IPS-18a (cell line): ENCODE results near the gene CSF3.
A peak's percentile ranks its signal among the peaks of the same experiment; 100 is the strongest.

Source experiments
- H3K27ac ChIP-seq: one replicate; pipeline ENCODE4 v1.5.1; 2013; ENCODE audit warnings: low read length
- H3K27me3 ChIP-seq: one replicate; pipeline ENCODE4 v1.6.1; 2013; ENCODE audit warnings: mild to moderate bottlenecking, low read length; ENCODE audit not compliant: control insufficient read depth, insufficient read depth
- H3K36me3 ChIP-seq: one replicate; pipeline ENCODE4 v1.6.1; 2013; ENCODE audit warnings: low read depth, low read length; ENCODE audit not compliant: control insufficient read depth
- H3K4me1 ChIP-seq: one replicate; pipeline ENCODE4 v1.6.1; 2013; ENCODE audit warnings: low read depth, low read length; ENCODE audit not compliant: control insufficient read depth
- H3K4me3 ChIP-seq: one replicate; pipeline ENCODE4 v1.5.1; 2013; ENCODE audit warnings: low read length
- H3K9ac ChIP-seq: one replicate; pipeline ENCODE4 v1.6.1; 2013; ENCODE audit warnings: mild to moderate bottlenecking, low read length, moderate library complexity
- H3K9me3 ChIP-seq: one replicate; pipeline ENCODE4 v1.6.1; 2013; ENCODE audit warnings: low read depth, low read length; ENCODE audit not compliant: control insufficient read depth

The CSF3 gene

GRCh38 chr17:40018211-40019121 lies 3.2 kb downstream of the CSF3 start:
- no peaks in the 10 kb centered on the region for H3K27me3 ChIP-seq
- peaks cover 21% of the 10 kb centered on the region for H3K4me1 ChIP-seq
- H3K4me3 ChIP-seq = peak overlapping the region; percentile 8
- peak overlapping the region; percentile 59 for H3K27ac ChIP-seq
- peaks cover 24% of the 10 kb centered on the region for H3K36me3 ChIP-seq
- H3K9me3 ChIP-seq = no peaks in the 10 kb centered on the region
- H3K9ac ChIP-seq = peak overlapping the region; percentile 9

- Histone ChIP-seq H3K9me3 (no peaks in the 10 kb centered on the region), H3K4me3 (peak overlapping the region; percentile 8), H3K4me1 (peaks cover 21% of the 10 kb centered on the region), H3K27me3 (no peaks in the 10 kb centered on the region), H3K36me3 (peaks cover 24% of the 10 kb centered on the region), H3K27ac (no peak overlapping the region), H3K9ac (no peak overlapping the region)
Measured at GRCh38 chr17:40019140-40019991, 4.1 kb downstream of the CSF3 start.

GRCh38 chr17:40020146-40020545 lies 4.9 kb downstream of the CSF3 start:
- H3K4me3 ChIP-seq = no peak overlapping the region
- no peaks in the 10 kb centered on the region for H3K27me3 ChIP-seq
- peaks cover 28% of the 10 kb centered on the region for H3K36me3 ChIP-seq
- no peaks in the 10 kb centered on the region for H3K9me3 ChIP-seq
- no peak overlapping the region for H3K27ac ChIP-seq
- H3K9ac ChIP-seq = no peak overlapping the region
- H3K4me1 ChIP-seq = peaks cover 21% of the 10 kb centered on the region

- H3K9me3 ChIP-seq = no peaks in the 10 kb centered on the region
- no peak overlapping the region for H3K4me3 ChIP-seq
- peaks cover 42% of the 10 kb centered on the region for H3K36me3 ChIP-seq
Measured at GRCh38 chr17:40021451-40021971, 6.3 kb downstream of the CSF3 start.

GRCh38 chr17:40022497-40022896 lies 7.3 kb downstream of the CSF3 start:
- H3K36me3 ChIP-seq = peaks cover 44% of the 10 kb centered on the region
- H3K27ac ChIP-seq = no peak overlapping the region
- peaks cover 21% of the 10 kb centered on the region for H3K4me1 ChIP-seq
- H3K4me3 ChIP-seq = no peak overlapping the region
- H3K9me3 ChIP-seq = no peaks in the 10 kb centered on the region
- H3K9ac ChIP-seq = no peak overlapping the region
- H3K27me3 ChIP-seq = no peaks in the 10 kb centered on the region

More at GRCh38 chr17:40021451-40021971, 6.3 kb downstream of the CSF3 start:
- H3K27me3 ChIP-seq = no peaks in the 10 kb centered on the region
- no peak overlapping the region for H3K9ac ChIP-seq
- no peak overlapping the region for H3K27ac ChIP-seq
- peaks cover 21% of the 10 kb centered on the region for H3K4me1 ChIP-seq

GRCh38 chr17:40022961-40023541 lies 7.8 kb downstream of the CSF3 start:
- no peak overlapping the region for H3K9ac ChIP-seq
- H3K27me3 ChIP-seq = no peaks in the 10 kb centered on the region
- no peak overlapping the region for H3K27ac ChIP-seq
- peaks cover 17% of the 10 kb centered on the region for H3K4me1 ChIP-seq
- peaks cover 44% of the 10 kb centered on the region for H3K36me3 ChIP-seq
- no peak overlapping the region for H3K4me3 ChIP-seq
- H3K9me3 ChIP-seq = no peaks in the 10 kb centered on the region

GRCh38 chr17:40023590-40024292 lies 8.5 kb downstream of the CSF3 start:
- H3K27ac ChIP-seq = no peak overlapping the region
- H3K27me3 ChIP-seq = no peaks in the 10 kb centered on the region
- no peak overlapping the region for H3K9ac ChIP-seq
- H3K9me3 ChIP-seq = no peaks in the 10 kb centered on the region
- peaks cover 49% of the 10 kb centered on the region for H3K36me3 ChIP-seq
- H3K4me3 ChIP-seq = no peak overlapping the region
- H3K4me1 ChIP-seq = peaks cover 10% of the 10 kb centered on the region

- Histone ChIP-seq H3K36me3 (peaks cover 56% of the 10 kb centered on the region), H3K4me3 (no peak overlapping the region), H3K9me3 (no peaks in the 10 kb centered on the region), H3K4me1 (no peaks in the 10 kb centered on the region), H3K27me3 (no peaks in the 10 kb centered on the region), H3K9ac (no peak overlapping the region), H3K27ac (no peak overlapping the region)
Measured at GRCh38 chr17:40024901-40025300, 9.7 kb downstream of the CSF3 start.

- no peaks in the 10 kb centered on the region for H3K4me1 ChIP-seq
- no peaks in the 10 kb centered on the region for H3K27me3 ChIP-seq
- H3K9ac ChIP-seq = no peak overlapping the region
- H3K9me3 ChIP-seq = no peaks in the 10 kb centered on the region
- no peak overlapping the region for H3K27ac ChIP-seq
- H3K36me3 ChIP-seq = peaks cover 51% of the 10 kb centered on the region
- no peak overlapping the region for H3K4me3 ChIP-seq
Measured at GRCh38 chr17:40025559-40025958, 10.3 kb downstream of the CSF3 start.

GRCh38 chr17:40025991-40026815 lies 11.0 kb downstream of the CSF3 start:
- no peak overlapping the region for H3K9ac ChIP-seq
- H3K4me3 ChIP-seq = no peak overlapping the region
- H3K9me3 ChIP-seq = no peaks in the 10 kb centered on the region
- H3K36me3 ChIP-seq = peaks cover 53% of the 10 kb centered on the region
- H3K4me1 ChIP-seq = no peaks in the 10 kb centered on the region
- H3K27me3 ChIP-seq = no peaks in the 10 kb centered on the region
- H3K27ac ChIP-seq = no peak overlapping the region
